22Rv1 (cell line): ENCODE results near the gene CPT2.

Source experiments
- H3K27ac ChIP-seq: fragments of 450-650 bp; 2 replicates; pipeline ENCODE4 v1.5.1; 2017
- ZFX ChIP-seq: fragments of 450-650 bp; IDR thresholded peaks from 2 replicates; pipeline ENCODE4 v1.6.1; 2017; ENCODE audit warnings: antibody characterized with exemption, borderline replicate concordance
- TF ChIP-seq, protein P1 (sequence below): fragments of 450-650 bp; IDR thresholded peaks from 2 replicates; pipeline ENCODE4 v1.5.1; 2017; ENCODE audit warnings: mild to moderate bottlenecking

CPT2 gene

DNA sequence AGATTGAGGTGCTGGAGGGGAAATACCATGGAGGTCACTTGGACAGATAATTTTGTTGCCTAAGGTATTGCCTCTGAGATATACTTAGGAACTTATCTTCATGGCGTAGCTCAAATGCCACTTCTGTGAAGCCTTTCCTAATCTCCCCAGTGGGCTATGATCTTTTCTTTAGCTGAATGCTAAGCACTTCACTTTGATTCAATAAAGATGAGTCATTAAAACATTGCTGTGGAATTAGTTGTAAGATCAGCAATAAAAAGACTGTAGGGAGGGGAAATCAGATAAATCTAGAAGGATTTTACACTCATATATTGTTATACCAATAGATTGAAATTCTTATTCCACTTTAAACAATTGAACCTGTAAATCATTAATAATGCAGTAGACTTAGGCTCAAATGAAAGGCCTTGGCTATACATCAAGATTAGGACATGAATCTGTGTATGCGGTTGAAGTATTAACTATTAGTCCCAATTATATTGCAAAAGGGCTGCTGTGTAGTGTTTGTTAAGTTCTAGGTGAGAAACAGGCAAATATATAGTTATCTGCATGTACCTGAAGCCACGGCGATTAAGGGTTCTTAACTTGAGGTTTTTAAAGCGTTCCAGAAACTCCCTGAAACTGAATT, 60.9 kb downstream of the CPT2 start:
- TF ChIP-seq, protein P1, sequence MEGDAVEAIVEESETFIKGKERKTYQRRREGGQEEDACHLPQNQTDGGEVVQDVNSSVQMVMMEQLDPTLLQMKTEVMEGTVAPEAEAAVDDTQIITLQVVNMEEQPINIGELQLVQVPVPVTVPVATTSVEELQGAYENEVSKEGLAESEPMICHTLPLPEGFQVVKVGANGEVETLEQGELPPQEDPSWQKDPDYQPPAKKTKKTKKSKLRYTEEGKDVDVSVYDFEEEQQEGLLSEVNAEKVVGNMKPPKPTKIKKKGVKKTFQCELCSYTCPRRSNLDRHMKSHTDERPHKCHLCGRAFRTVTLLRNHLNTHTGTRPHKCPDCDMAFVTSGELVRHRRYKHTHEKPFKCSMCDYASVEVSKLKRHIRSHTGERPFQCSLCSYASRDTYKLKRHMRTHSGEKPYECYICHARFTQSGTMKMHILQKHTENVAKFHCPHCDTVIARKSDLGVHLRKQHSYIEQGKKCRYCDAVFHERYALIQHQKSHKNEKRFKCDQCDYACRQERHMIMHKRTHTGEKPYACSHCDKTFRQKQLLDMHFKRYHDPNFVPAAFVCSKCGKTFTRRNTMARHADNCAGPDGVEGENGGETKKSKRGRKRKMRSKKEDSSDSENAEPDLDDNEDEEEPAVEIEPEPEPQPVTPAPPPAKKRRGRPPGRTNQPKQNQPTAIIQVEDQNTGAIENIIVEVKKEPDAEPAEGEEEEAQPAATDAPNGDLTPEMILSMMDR: no peak
- TF ChIP-seq ZFX: no peak
- H3K27ac ChIP-seq: no peak overlapping the region

DNA sequence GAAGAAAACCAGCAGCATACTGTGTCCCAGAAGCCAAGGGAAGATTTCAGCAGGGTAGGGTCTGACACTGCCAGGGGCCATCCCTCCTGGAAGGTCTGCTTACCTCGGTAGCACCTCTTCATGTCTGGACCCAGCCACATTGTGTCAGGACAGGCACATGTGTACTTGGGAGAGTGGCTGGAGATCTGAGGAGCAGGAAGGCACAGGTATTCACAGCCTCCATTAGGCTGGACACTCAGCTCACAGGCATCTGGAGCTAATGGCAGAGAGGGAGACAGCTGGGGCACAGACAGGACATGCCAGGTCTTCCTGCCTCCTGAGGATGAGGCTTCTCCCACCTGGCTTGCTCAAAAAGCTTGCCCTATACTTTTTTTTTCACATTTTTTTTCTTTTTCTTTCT, 61.6 kb downstream of the CPT2 start:
- TF ChIP-seq ZFX: no peak
- TF ChIP-seq, protein P1: no peak
- H3K27ac ChIP-seq: no peak overlapping the region

DNA sequence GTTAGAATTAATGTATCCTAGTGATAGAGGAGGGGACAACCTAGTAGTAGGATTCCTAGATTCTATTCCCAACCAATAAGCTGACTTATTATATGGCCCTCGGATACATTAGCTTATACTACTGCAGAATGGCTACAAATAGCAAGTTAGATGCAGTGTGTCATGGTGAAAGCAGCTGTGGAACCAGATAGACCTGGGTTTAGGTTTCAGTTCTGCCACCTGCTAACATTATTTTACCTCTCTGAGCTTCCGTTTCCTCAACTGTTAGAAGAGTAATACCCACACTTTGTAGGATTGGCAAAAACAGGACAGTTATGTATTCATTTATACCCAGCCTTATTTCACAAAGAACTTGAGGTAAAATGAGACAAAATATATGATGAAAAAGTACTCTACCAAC, 63.3 kb downstream of the CPT2 start:
- no peak overlapping the region for H3K27ac ChIP-seq

DNA sequence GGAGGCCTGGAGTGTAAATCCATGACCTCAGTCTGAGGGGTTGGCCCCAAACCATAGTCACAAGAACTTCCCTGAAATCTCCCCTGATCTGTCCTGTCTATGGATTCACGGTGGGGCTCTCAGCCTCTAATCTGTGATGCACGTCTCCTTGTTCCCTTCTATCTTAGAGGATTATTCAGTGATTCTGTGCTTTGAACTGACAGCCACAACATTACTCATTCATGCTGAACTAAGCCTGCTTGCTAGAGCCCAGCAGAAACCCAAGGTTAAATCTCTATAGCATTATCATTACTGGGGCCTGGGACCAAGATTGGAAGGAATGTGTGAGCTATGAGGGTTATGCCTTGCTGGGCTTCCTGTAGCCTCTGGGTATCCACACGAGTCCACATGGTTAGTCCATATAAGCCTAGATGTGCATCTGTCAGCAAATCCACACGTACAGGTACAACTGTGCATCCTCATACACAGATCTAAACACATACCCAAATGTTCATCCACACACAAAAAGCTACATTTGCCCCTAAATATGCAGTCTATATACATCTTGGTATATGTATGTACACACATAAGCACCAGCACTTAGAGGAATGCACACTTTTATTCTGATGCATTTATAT, 64.1 kb downstream of the CPT2 start:
- no peak overlapping the region for H3K27ac ChIP-seq
- TF ChIP-seq, protein P1: no peak
- no peak for TF ChIP-seq ZFX

More for the DNA sequence above, 63.3 kb downstream of the CPT2 start:
- TF ChIP-seq ZFX: no peak
- TF ChIP-seq, protein P1: no peak

DNA sequence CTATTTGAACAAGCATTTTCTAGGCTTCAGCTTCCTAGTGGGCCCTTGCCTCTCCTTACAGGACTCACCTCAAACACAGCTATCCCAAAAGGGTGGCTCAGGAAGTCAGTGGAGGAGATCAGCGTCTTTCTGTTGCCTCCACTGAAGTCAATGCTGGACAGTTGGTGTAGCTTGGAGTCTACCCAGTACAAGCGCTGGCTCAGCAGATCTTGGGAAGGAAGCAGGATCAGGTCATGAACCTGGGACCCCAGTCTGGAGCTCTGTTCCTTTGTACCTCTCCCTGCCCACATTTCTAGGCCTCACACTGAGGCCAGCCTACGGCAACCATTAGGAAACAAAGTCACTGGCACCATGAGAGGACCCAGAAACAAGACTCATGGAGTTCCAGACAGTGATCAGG, 65.4 kb downstream of the CPT2 start:
- H3K27ac ChIP-seq: no peak overlapping the region
- TF ChIP-seq, protein P1: no peak
- TF ChIP-seq ZFX: no peak
